Measurements from ENCODE around the gene DLGAP5. TPM values are rescaled to one million over a fixed set of nuclear protein-coding genes. Genes with fewer than 3 reads are reported as not detected.
A peak's percentile ranks its signal among the peaks of the same experiment; 100 is the strongest.

DLGAP5 gene
- total and polyA plus RNA-seq, 2 of the 13 experiments (the other 11 are each of a cell fraction or from before 2014, with no cell fraction given), result 7.7 to 55.8 TPM

- peak; percentile 53; the same call in 1 of the 2 replicates for TF ChIP-seq ZSCAN31 (CRISPR knock-in tag; IDR thresholded peaks at IDR 0.05; ENCODE audit: low read depth)
- no peak for TF ChIP-seq ZMYM2 (CRISPR knock-in tag; IDR thresholded peaks at IDR 0.05)
- TF ChIP-seq TAF15 (IDR thresholded peaks at IDR 0.05; ENCODE audit: low read depth, low read length, poor library complexity, severe bottlenecking), result no peak
- TF ChIP-seq ZNF572 (CRISPR knock-in tag; IDR thresholded peaks at IDR 0.05), result peak; percentile 70; the same call in 1 of the 2 replicates
- no peak for TF ChIP-seq MTERF4 (CRISPR knock-in tag; IDR thresholded peaks at IDR 0.05)
- peak; percentile 87 for TF ChIP-seq DPF2 (CRISPR knock-in tag; IDR thresholded peaks at IDR 0.05; ENCODE audit: borderline replicate concordance, low read depth)
- no peak for TF ChIP-seq MEIS1 (CRISPR knock-in tag; IDR thresholded peaks at IDR 0.05; ENCODE audit: borderline replicate concordance)
- peak; percentile 14; the same call in 1 of the 2 replicates for TF ChIP-seq PHF20 (CRISPR knock-in tag; IDR thresholded peaks at IDR 0.05)
- TF ChIP-seq RNF2 (conservative IDR thresholded peaks at IDR 0.05; ENCODE audit: low read depth), result peak; percentile 27; the same call in 1 of the 2 replicates
- TF ChIP-seq, protein P1, sequence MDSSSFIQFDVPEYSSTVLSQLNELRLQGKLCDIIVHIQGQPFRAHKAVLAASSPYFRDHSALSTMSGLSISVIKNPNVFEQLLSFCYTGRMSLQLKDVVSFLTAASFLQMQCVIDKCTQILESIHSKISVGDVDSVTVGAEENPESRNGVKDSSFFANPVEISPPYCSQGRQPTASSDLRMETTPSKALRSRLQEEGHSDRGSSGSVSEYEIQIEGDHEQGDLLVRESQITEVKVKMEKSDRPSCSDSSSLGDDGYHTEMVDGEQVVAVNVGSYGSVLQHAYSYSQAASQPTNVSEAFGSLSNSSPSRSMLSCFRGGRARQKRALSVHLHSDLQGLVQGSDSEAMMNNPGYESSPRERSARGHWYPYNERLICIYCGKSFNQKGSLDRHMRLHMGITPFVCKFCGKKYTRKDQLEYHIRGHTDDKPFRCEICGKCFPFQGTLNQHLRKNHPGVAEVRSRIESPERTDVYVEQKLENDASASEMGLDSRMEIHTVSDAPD (CRISPR knock-in tag; IDR thresholded peaks at IDR 0.05), result no peak
- TF ChIP-seq TRIM24 (CRISPR knock-in tag; IDR thresholded peaks at IDR 0.05), result no peak
- no peak for TF ChIP-seq ZNF451 (CRISPR knock-in tag; IDR thresholded peaks at IDR 0.05)
- no peak for TF ChIP-seq ATRX (CRISPR knock-in tag; IDR thresholded peaks at IDR 0.05; ENCODE audit: borderline replicate concordance)
- 0 out of 2 replicates have a peak, but pooled peaks have one; percentile 32 for TF ChIP-seq BCL6 (CRISPR knock-in tag; IDR thresholded peaks at IDR 0.05)
- TF ChIP-seq ZNF703 (CRISPR knock-in tag; IDR thresholded peaks at IDR 0.05; ENCODE audit: borderline replicate concordance), result no peak
- no peak for TF ChIP-seq ZIK1 (CRISPR knock-in tag; IDR thresholded peaks at IDR 0.05; ENCODE audit: borderline replicate concordance, low read depth)
- no peak for TF ChIP-seq NFYC (CRISPR knock-in tag; IDR thresholded peaks at IDR 0.05)
- no peak for TF ChIP-seq HNRNPLL (IDR thresholded peaks at IDR 0.05; ENCODE audit: low read depth, low read length, poor library complexity, severe bottlenecking)
- no peak for TF ChIP-seq SYNCRIP (IDR thresholded peaks at IDR 0.05; ENCODE audit: insufficient read depth, low read depth, low read length)
- TF ChIP-seq ZNF557 (CRISPR knock-in tag; IDR thresholded peaks at IDR 0.05), result peak; percentile 89; the same call in 1 of the 2 replicates
- no peak for TF ChIP-seq PTBP1 (IDR thresholded peaks at IDR 0.05; ENCODE audit: low read depth, low read length, poor library complexity, severe bottlenecking)
- no peak for TF ChIP-seq CBX1 (IDR thresholded peaks at IDR 0.05; ENCODE audit: low read depth)
- no peak for TF ChIP-seq PHB2 (IDR thresholded peaks at IDR 0.05; ENCODE audit: partially characterized antibody)
- TF ChIP-seq ARNTL (CRISPR knock-in tag; IDR thresholded peaks at IDR 0.05), result peak; percentile 79
- TF ChIP-seq HNRNPK (IDR thresholded peaks at IDR 0.05; ENCODE audit: low read depth, low read length, poor library complexity, severe bottlenecking), result no peak
- peak; percentile 58; the same call in 1 of the 2 replicates for TF ChIP-seq ZBTB38 (CRISPR knock-in tag; IDR thresholded peaks at IDR 0.05)
- TF ChIP-seq ZNF335 (CRISPR knock-in tag; IDR thresholded peaks at IDR 0.05), result peak; percentile 67; the same call in 1 of the 2 replicates
- no peak for TF ChIP-seq IRX3 (CRISPR knock-in tag; IDR thresholded peaks at IDR 0.05; ENCODE audit: borderline replicate concordance, low read depth)
- no peak for TF ChIP-seq ZNF672 (CRISPR knock-in tag; IDR thresholded peaks at IDR 0.05)
These were observed 88.3 kb downstream of the DLGAP5 start (continued) for GRCh38 chr14:55103005-55103640.
